Measurements from ENCODE around the gene CCL4.

GRCh38 chr17:36105781-36106492 lies 2.3 kb downstream of the CCL4 start:
- TF ChIP-seq CTCF (IDR thresholded peaks at IDR 0.05) = no peak
- no peak for TF ChIP-seq POLR2A (IDR thresholded peaks at IDR 0.05)
